H7 (cell line): Measurements from ENCODE around the gene SPTBN1. TPM values are rescaled to one million over a fixed set of nuclear protein-coding genes. Genes with fewer than 3 reads are reported as not detected.

Experiments used
- DNase-seq: peaks from one replicate; pipeline ENCODE4 v3.0.0; 2012
- H3K27me3 ChIP-seq: 2 replicates; pipeline ENCODE4 v1.6.0; 2011; ENCODE audit warnings: mild to moderate bottlenecking, low read length; ENCODE audit not compliant: control insufficient read depth, insufficient read depth
- H3K36me3 ChIP-seq: replicated peaks from 2 replicates; pipeline ENCODE4 v1.5.1; 2011; ENCODE audit warnings: low read length; ENCODE audit not compliant: control insufficient read depth, insufficient read depth
- H3K4me3 ChIP-seq: 2 replicates; pipeline ENCODE4 v1.5.1; 2011; ENCODE audit warnings: low read depth, mild to moderate bottlenecking, control low read depth, low read length, moderate library complexity; ENCODE audit not compliant: insufficient read depth
- total RNA-seq: library from RNA; depleted of rRNA; stranded (reverse); fragments of >200 nt; shearing (Covaris generic); gene quantifications from 2 replicates; pipeline ENCODE4 v1.2.3, GENCODE V29; 2014; rRNA removed

The SPTBN1 gene
- 100 and 141 TPM in 2 replicates for total RNA-seq

DNA sequence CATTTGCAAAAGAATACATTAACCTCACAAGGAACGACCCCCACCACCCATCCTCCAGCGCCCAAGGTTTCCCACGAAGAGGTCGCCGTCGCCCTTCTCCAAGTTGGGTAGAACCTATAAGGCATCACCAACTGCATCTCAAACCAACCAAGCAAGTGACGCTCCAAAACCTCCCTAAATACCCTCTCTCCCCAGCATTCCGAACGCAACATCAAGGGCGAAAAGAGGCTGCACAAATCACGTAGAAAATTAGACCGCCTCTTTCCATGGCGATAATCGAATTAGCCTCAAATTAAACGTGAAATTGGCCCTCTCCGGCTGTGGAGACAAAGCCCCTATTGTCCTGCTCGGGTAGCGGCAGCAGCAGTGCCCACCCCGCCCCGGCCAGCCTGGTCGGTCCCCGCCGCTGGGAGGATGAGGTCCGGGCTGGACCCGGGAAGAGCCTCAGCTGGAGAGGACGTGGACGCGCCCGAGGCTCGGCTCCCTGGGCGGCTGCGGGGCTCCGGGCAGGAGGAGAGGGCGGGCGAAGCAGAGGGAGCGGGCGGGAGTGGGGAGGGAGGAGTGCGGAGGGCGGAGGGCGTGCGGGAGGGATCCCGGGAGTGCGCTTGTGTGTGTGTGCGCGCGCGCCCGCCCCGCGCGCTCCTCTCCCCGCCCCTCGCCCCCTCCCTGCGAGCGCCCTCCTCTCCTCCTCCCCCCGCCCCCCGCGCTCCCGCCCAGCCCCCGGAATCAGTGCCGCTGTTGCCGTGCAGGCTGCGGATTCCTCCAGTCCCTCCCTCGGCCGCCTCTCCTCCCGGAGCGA lies at the start of gene SPTBN1:
SPTBN1 (plus strand) TSS at position 765 of the 799 bp plus-strand sequence. CDS start 70,092 bp downstream, outside the sequence.
- peak within 1 kb of the TSS; percentile 48 for H3K4me3 ChIP-seq
- H3K27me3 ChIP-seq, result no peaks in the 10 kb centered on the region
- H3K36me3 ChIP-seq, result no peaks in the 10 kb centered on the region
- peak; percentile 96 for DNase-seq

- Histone ChIP-seq H3K27me3 (no peaks in the 10 kb centered on the region), H3K36me3 (no peaks in the 10 kb centered on the region), H3K4me3 (no peak overlapping the region)
- DNase-seq, result no peak
These were observed 48.4 kb upstream of the SPTBN1 start for GRCh38 chr2:54407693-54408092.

DNA sequence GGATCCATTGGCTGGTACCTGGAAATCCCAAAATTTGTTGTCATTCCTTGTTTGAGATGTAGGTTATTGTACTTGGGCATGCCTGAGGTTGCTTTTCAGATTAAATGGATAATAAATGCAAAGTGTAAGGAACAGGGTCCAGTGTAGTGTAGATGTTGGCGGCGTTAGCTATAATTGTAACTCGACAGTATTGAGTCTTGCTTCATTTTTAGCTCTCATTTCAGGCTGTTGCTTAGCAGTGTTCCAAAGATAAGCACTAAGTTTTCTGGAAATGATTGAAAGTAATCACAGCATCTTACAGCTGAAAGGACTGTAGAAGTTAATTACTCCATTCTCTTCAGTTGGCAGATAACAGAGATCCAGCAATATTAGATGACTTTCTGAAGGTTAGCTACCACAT lies 47.8 kb upstream of the SPTBN1 start:
- no peak overlapping the region for H3K4me3 ChIP-seq
- no peaks in the 10 kb centered on the region for H3K27me3 ChIP-seq
- no peaks in the 10 kb centered on the region for H3K36me3 ChIP-seq
- no peak for DNase-seq

DNA sequence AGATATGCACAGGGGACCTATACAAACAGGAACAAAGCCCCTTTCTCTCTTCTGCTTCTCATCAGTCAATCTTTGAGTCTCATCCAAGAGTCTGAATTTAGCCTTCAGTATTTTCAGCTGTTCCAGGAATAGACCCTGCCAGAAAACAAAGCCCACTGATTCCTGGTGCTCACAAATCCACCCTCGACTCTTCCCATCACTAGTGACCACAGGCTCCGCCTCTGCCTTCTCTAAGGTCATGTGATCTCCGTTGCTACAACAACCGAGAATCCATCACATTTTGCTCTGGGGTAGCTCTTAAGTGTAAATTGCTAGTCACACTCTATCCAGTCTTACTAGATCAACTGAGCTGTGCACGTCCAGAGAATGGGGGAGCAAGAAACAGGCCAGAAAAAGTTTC lies 46.4 kb upstream of the SPTBN1 start:
- no peak for DNase-seq
- H3K4me3 ChIP-seq, result no peak overlapping the region

DNA sequence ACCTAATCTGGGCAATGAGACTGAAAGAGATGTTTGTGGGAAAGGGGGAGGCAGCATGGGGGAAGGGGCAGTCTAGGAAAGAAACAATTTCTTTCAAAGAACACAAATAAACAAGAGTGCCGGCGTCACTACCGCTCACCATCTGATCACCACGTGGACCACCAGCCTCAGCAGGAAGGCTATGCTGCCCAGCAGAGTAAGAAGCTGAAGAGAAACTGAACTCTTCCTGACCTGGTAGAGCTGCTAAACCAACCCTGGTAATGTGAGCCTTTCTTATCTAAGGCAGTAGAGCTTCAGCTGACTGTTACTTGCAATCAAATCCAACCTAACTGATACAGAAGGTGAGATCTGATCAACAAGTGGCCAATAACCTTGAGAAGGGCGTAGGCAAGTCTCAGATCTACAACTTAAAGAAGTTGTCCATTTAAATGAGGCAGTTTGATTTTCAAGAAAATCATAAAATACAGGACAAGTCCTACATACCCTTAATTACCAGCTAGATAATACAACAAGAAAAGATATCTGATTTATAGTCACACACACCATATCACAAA lies 44.2 kb upstream of the SPTBN1 start:
- H3K27me3 ChIP-seq, result no peaks in the 10 kb centered on the region
- no peak for DNase-seq
- no peaks in the 10 kb centered on the region for H3K36me3 ChIP-seq
- H3K4me3 ChIP-seq, result no peak overlapping the region

More for the DNA sequence above, 46.4 kb upstream of the SPTBN1 start:
- no peaks in the 10 kb centered on the region for H3K36me3 ChIP-seq
- H3K27me3 ChIP-seq, result no peaks in the 10 kb centered on the region

GRCh38 chr2:54416166-54416813 lies 39.8 kb upstream of the SPTBN1 start:
- DNase-seq, result no peak
- H3K36me3 ChIP-seq, result no peaks in the 10 kb centered on the region
- H3K4me3 ChIP-seq, result no peak overlapping the region
- no peaks in the 10 kb centered on the region for H3K27me3 ChIP-seq

GRCh38 chr2:54416938-54417337 lies 39.2 kb upstream of the SPTBN1 start:
- no peak for DNase-seq
- Histone ChIP-seq H3K36me3 (no peaks in the 10 kb centered on the region), H3K4me3 (no peak overlapping the region), H3K27me3 (no peaks in the 10 kb centered on the region)

DNA sequence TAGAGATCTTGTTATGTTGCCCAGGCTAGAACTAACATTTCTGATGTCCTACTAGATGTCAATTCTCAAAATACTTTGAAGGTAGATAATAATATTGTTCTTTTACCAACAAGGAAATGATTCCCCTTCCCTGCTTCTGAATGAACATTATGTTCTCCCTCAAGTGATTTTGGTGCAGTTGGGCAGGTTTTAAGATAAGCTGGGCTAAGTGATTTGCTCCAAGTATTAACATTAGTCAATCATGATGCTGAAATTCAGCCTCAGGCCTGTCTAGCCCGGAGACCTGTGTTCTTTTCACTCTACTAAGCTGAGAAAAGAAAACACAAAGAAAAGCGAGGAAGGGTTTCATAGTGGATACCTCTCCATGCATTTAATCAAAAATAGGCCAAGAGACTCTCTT lies 38.5 kb upstream of the SPTBN1 start:
- no peaks in the 10 kb centered on the region for H3K27me3 ChIP-seq

GRCh38 chr2:54419388-54419787 lies 36.7 kb upstream of the SPTBN1 start:
- H3K27me3 ChIP-seq, result no peaks in the 10 kb centered on the region
- no peaks in the 10 kb centered on the region for H3K36me3 ChIP-seq

More for the DNA sequence above, 38.5 kb upstream of the SPTBN1 start:
- DNase-seq, result no peak
- H3K4me3 ChIP-seq, result no peak overlapping the region
- no peaks in the 10 kb centered on the region for H3K36me3 ChIP-seq

DNA sequence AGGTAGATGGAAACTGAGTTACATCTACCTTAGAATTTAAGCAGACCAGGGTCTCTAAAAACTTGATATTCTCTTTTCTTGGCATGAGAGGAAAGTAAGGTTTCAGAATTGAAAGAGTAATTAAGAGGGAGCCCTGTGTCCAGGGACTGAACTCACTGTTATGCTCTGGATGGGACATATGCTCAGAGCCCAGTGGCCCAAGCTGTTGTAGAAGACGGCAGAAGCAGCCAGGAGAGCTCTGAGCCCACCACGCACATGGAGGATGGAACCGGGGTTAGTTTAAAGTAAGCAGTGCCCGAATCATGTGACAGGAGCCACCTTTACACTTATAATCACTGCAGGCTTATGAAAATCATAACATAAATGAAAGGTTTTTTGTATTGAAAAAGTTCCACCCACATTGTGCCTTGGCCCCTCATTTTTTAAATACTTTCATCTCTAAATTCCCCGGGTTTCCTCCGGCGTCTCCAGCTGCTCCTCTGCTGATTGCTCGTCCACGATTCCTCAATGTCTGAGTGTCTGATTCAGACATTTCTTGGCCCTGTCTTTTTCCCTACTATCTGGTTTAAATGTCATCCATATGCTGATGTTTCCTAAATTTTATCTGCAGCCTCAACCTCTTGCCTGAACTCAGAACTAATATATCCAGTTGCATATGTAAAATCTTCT lies 36.1 kb upstream of the SPTBN1 start:
- Histone ChIP-seq H3K36me3 (no peaks in the 10 kb centered on the region), H3K4me3 (no peak overlapping the region), H3K27me3 (no peaks in the 10 kb centered on the region)
- no peak for DNase-seq

More at GRCh38 chr2:54419388-54419787, 36.7 kb upstream of the SPTBN1 start:
- H3K4me3 ChIP-seq, result no peak overlapping the region
- no peak for DNase-seq

DNA sequence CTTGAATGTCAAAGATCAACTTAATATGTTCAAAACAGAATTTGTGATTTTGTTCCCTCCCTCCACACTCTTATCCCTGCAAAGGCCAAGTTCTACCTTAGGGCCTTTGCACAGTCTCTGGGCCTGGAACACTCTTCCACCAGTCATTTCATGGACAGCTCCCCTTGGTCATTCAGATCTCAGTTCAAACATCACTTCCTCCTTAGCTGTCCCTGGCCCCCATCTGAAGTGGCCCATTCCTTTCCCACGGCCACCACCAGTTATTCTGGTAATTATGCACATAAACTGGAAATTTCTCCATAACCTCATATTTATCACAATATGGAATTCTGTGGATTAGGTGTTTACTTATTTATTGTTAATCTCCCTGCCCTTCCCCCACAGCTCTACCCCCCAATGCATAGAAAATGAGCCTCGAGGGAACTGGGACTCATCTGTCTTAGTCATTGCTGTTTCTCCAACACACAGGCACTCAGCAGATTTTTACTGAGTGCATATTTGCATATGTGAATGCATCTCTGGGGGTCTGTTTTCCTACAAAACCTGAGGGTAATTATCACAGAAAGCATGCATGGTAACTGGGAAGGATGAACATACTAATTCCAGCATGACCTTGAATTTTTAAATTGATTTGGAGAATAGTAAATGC lies 35.5 kb upstream of the SPTBN1 start:
- no peak overlapping the region for H3K4me3 ChIP-seq
- H3K36me3 ChIP-seq, result no peaks in the 10 kb centered on the region
- no peak for DNase-seq
- no peaks in the 10 kb centered on the region for H3K27me3 ChIP-seq

DNA sequence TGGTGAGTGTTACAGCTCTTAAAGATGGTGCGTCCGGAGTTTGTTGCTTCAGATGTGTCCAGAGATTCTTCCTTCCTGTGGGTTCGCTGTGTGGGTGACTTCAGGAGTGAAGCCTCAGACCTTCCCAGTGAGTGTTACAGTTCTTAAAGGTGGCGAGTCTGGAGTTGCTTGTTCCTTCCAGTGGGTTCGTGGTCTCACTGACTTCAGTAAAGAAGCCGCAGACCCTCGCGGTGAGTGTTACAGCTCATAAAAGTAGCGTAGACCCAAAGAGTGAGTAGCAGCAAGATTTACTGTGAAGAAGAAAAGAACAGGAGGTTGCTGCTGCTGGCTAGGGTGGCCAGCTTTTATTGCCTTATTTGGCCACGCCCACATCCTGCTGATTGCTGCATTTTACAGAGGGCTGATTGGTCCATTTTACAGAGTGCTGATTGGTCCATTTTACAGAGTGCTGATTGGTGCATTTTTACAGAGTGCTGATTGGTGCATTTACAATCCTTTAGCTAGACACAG lies 34.0 kb upstream of the SPTBN1 start:
- Histone ChIP-seq H3K36me3 (no peaks in the 10 kb centered on the region), H3K4me3 (no peak overlapping the region), H3K27me3 (no peaks in the 10 kb centered on the region; the same call in 1 of the 2 replicates)
- DNase-seq, result no peak

- H3K27me3 ChIP-seq, result no peaks in the 10 kb centered on the region; the same call in 1 of the 2 replicates
- H3K4me3 ChIP-seq, result no peak overlapping the region
- no peak for DNase-seq
- H3K36me3 ChIP-seq, result no peaks in the 10 kb centered on the region
These were observed 32.9 kb upstream of the SPTBN1 start for GRCh38 chr2:54423213-54423612.
